NCI-H460 (cell line): ENCODE data around the gene TNFRSF13B. TPM values are rescaled to one million over a fixed set of nuclear protein-coding genes. Genes with fewer than 3 reads are reported as not detected.
A peak's percentile ranks its signal among the peaks of the same experiment; 100 is the strongest.
"Not testable (repeated sequence)": the region's sequence is repeated elsewhere in the genome, so short reads cannot be mapped to it uniquely, and the experiment has no call there.

Source experiments
- DNase-seq: peaks from one replicate; pipeline ENCODE4 v3.0.0-alpha.2; 2016; ENCODE audit warnings: low read depth; ENCODE audit errors: extremely low read depth
- total RNA-seq: library from RNA; depleted of rRNA; stranded (reverse); fragments of >200 nt; shearing (Covaris generic); gene quantifications from 2 replicates; pipeline ENCODE4 v1.2.3, GENCODE V29; 2014

Gene TNFRSF13B
- total RNA-seq, 1 experiment from 2014 or later, result not detected

DNA sequence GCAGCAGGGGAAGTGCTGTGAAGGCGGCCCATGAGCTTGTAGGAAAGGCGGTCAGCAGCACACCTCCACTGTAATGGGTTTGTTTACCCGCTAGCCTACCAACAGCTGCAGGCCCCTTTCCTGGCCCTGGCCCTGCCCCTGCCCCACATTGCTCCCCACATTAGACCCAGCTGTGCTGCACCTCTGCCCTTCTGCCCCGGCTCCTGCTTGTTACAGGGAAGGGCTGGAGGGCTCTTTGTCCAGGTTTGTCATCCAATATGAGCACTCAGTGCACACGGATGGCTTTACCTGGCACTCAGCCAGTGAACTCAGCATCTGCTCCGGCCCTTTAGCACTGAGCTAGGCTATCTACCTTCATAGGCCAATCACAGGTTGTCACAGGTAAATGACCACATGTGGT, 36.0 kb upstream of the TNFRSF13B start:
- not testable (repeated sequence) for DNase-seq

DNA sequence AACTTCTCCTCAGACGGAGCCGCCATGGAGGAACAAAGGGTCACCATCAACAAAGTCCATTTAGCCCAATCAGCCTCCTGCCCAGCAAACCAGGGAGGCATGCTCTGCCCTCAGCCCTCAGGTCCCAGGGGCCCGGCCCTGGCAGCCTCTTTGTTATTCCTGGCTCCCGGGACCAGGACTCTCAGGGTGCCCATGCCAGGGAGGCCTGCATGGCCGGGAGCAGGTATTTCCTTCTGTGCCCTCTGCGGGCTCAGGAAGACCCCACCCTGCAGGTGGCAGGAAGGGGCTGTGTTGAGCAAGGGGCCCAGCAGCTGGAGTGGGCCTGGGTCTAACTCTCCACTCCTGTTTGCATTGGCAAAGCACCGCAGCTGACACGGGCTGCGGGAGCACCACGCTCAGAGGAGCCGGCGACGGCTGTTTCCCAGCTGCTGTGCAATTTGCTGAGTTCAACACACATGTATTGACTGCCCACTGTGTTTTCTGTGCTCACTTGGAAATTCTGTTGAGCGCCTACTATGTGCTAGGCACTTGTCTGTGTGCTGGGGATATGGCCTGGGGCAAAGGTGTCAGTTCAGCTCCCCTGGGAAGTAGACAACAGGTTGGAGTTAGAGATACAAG, 33.2 kb upstream of the TNFRSF13B start:
- DNase-seq, result not testable (repeated sequence)

DNA sequence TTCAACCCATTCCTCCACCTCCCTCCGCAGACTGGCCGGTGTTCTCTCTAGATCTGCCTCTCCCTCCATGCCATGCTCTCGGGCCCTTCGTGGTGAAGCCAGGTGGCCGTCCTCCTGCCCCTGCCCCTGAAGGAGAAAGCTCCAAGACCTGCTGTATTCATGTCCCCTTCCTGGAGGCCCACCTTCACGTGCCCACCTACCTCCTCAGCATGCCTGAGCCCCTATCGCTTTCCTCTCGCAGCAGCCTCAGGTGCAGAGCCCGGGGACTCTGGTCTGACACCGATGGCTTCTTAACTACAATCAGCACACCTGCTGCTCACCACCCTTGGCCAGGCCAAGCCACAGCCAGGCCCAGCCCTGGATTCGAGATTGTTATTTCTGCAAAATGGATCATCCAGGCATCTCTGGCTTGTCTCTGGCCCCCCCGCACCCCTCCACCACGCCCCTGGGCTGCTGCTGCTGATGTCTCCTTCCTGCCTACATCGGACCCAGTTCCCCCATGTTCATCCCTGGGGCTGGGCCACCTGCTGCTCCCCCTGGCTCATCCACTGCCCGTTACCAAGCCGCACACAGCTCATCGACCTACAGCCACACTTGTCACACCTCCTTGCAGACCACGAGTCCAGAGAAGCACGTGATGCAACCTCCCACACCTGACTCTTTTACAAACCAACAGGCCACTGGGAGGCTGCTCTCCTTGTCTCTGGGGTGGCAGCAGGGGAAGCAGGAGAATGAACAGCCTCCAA, 32.5 kb upstream of the TNFRSF13B start:
- no peak for DNase-seq

- not testable (repeated sequence) for DNase-seq
Observed at GRCh38 chr17:17002731-17003715, 31.1 kb upstream of the TNFRSF13B start.

GRCh38 chr17:17001874-17002520, 30.1 kb upstream of the TNFRSF13B start:
- peak; percentile 57 for DNase-seq

- no peak for DNase-seq
Observed at GRCh38 chr17:17001076-17001777, 29.3 kb upstream of the TNFRSF13B start.

GRCh38 chr17:16999931-17000625, 28.2 kb upstream of the TNFRSF13B start:
- DNase-seq, result no peak

- peak; percentile 13 for DNase-seq
Observed at GRCh38 chr17:16997514-16998429, 25.9 kb upstream of the TNFRSF13B start.

- not testable (repeated sequence) for DNase-seq
Observed at GRCh38 chr17:16996726-16997125, 24.8 kb upstream of the TNFRSF13B start.

GRCh38 chr17:16995930-16996329, 24.0 kb upstream of the TNFRSF13B start:
- DNase-seq, result no peak

DNA sequence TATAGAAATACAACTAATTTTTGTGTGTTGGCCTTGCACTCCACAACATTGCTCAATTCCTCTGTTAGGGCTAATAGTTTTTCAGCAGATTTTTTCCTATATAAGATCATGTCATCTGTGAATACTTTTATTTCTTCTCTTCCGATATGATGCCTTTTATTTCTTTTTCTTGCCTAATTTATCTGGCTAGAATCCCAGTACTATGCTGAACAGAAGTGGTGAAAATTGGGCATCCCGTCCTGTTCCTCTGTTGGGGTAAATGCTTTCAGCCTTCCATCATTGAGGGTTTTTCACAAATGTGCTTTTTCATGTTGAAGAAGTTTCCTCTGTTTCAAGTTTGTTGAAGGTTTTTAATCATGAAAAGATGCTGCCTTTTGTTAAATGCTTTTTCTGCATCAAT, 22.7 kb upstream of the TNFRSF13B start:
- DNase-seq, result no peak

- DNase-seq, result peak; percentile 58
Observed at GRCh38 chr17:16991349-16992009, 19.6 kb upstream of the TNFRSF13B start.

- DNase-seq, result no peak
Observed at GRCh38 chr17:16989953-16990860, 18.3 kb upstream of the TNFRSF13B start.

DNA sequence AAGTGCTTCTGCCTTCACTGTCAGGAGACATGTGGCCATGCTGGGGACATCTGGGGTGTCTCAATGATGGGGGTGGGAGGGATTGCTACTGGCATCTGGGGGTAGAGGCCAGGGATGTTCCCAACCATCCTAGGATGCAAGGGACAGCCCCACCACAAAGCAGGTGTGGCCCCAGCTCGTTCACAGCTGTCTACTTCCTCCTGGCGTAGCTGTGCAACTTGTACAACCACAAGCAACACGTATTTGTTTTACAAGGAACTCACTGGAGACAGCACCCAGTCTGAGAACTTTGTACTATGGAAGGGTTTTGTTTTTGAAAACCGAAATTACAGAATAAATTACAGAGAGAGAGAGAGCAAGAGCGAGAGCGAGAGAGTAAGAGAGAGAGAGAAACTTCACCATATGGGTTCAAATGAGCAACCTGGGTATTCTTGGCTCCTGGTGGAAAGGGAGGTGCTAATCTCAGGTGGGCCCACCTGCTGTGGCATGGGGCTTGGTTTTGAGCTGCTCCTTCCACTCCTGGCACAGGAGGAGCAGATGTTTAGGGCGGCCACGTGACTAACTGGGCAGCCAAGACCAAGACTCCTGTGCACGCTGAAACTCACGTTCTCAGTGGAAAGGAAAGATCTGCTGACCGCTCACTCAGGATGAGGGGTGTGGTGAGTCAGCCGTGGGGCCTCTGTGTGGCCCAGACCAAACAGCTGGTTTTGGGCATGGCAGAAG, 17.5 kb upstream of the TNFRSF13B start:
- DNase-seq, result no peak

GRCh38 chr17:16988749-16989229, 16.9 kb upstream of the TNFRSF13B start:
- no peak for DNase-seq
